Measurements from ENCODE around the gene PDCD10. TPM values are rescaled to one million over a fixed set of nuclear protein-coding genes. Genes with fewer than 3 reads are reported as not detected.

The PDCD10 gene
- 10 to 100 TPM; 58.5 to 96.9 TPM for total RNA-seq

GRCh38 chr3:167734498-167735232 is at the start of gene PDCD10:
PDCD10 (minus strand) TSS chr3:167734892; CDS start chr3:167720157, 14,735 bp downstream.

GRCh38 chr3:167735233-167736138 is 794 bp upstream of the PDCD10 start, which contains the start of gene SERPINI1:
SERPINI1 (plus strand) TSS chr3:167735721; CDS start chr3:167789129, 53,408 bp downstream.

GRCh38 chr3:167653760-167654159 is 80.9 kb downstream of the PDCD10 start, which contains the start of gene WDR49:
WDR49 (minus strand) TSS chr3:167653942; CDS start chr3:167653425, 517 bp downstream.

Small RNA genes lying within 50 kb of the gene (small RNA-seq; reads per million reads assigned to genes)
- 0 reads per million in 2 donors for gene HMGN1P8

Other genes starting within 250 kb of the PDCD10 start
- 1 to 10 TPM in 1 of 2 donors, not detected in 1; 1.4 TPM for gene WDR49, start 81.0 kb downstream of the PDCD10 start, total RNA-seq
- 1 to 10 TPM; 1.3 to 4.1 TPM for gene SERPINI1, start 829 bp upstream of the PDCD10 start, total RNA-seq